Ascending aorta (tissue), 2 donors: ENCODE data around the gene CALY. TPM values are rescaled to one million over a fixed set of nuclear protein-coding genes. Genes with fewer than 3 reads are reported as not detected.
A peak's percentile ranks its signal among the peaks of the same experiment; 100 is the strongest.

Experiments used
- DNase-seq, 2 donors: peaks; one replicate each; pipeline ENCODE4 v3.0.0-alpha.2; 2019; ENCODE audit warnings: low spot score in 2 of 2
- H3K27ac ChIP-seq, 2 donors: fragments of 200-600 bp; sonication (generic); one replicate each; pipeline ENCODE4 v1.5.1; 2016 to 2017; ENCODE audit warnings: mild to moderate bottlenecking in 1 of 2
- H3K27me3 ChIP-seq: fragments of 200-600 bp; sonication (generic); one replicate; pipeline ENCODE4 v1.5.1; 2017
- H3K36me3 ChIP-seq, 2 donors: fragments of 200-600 bp; sonication (generic); one replicate each; pipeline ENCODE4 v1.5.1; 2016
- H3K4me1 ChIP-seq, 2 donors: fragments of 200-600 bp; sonication (generic); one replicate each; pipeline ENCODE4 v1.5.1; 2016 to 2017; ENCODE audit warnings: mild to moderate bottlenecking in 1 of 2
- H3K4me3 ChIP-seq, 2 donors: fragments of 200-600 bp; sonication (generic); one replicate each; pipeline ENCODE4 v1.5.1; 2016 to 2017; ENCODE audit warnings: mild to moderate bottlenecking in 1 of 2
- H3K9me3 ChIP-seq, 2 donors: fragments of 200-600 bp; sonication (generic); one replicate each; pipeline ENCODE4 v1.5.1; 2016
- CTCF ChIP-seq, 3 experiments: fragments of 200-600 bp in 2 of 3; fragments of 450-650 bp in 1 of 3; sonication (generic) in 2 of 3; IDR thresholded peaks; one replicate each; pipeline ENCODE4 v1.5.1; 2016 to 2019; ENCODE audit warnings: antibody characterized with exemption in 3 of 3, mild to moderate bottlenecking in 1 of 3, moderate library complexity in 1 of 3
- intact Hi-C: fragments of 100-400 bp; cut with DNase I; formaldehyde crosslinking; loops from one replicate; pipeline ENCODE4 v1.15.1; 2023
- total RNA-seq: library from RNA; depleted of rRNA; stranded (reverse); fragments of >200 nt; gene quantifications from one replicate; pipeline ENCODE4 v1.1.0, GENCODE V29; 2016

Gene CALY
- total RNA-seq, 1 donor from 2014 or later = not detected

- Histone ChIP-seq H3K9me3 (no peaks in the 10 kb centered on the region), H3K27me3 (no peaks in the 10 kb centered on the region), H3K27ac (no peak overlapping the region), H3K4me3 (peak overlapping the region in 1 of 2 donors; percentile 49), H3K36me3 (peaks cover 5 to 26% of the 10 kb centered on the region in 2 donors), H3K4me1 (peaks cover 0 to 3% of the 10 kb centered on the region in 2 donors)
- TF ChIP-seq CTCF (IDR thresholded peaks at IDR 0.05) = no peak
- no peak for DNase-seq
- intact Hi-C loops = no loop called here
Observed at GRCh38 chr10:133274751-133275683, 61.7 kb downstream of the CALY start.

Other genes with a start within 250 kb of the CALY start
- not detected for gene ADGRA1, start 249.0 kb downstream of the CALY start, total RNA-seq
- gene KNDC1, start 176.7 kb downstream of the CALY start, total RNA-seq = 0.21 TPM
- gene UTF1, start 106.7 kb downstream of the CALY start, total RNA-seq = not detected
- 1.5 TPM for gene VENTX, start 99.0 kb downstream of the CALY start, total RNA-seq
- 21.4 TPM for gene ADAM8, start 60.0 kb downstream of the CALY start, total RNA-seq
- 72.4 TPM for gene TUBGCP2, start 28.0 kb downstream of the CALY start, total RNA-seq
- 51.8 TPM for gene ZNF511, start 28.0 kb downstream of the CALY start, total RNA-seq
- not detected for gene PRAP1, start 10.5 kb upstream of the CALY start, total RNA-seq
- 38.5 TPM for gene FUOM, start 21.1 kb upstream of the CALY start, total RNA-seq
- 68.0 TPM for gene ECHS1, start 36.5 kb upstream of the CALY start, total RNA-seq
- 1.4 TPM for gene PAOX, start 42.4 kb upstream of the CALY start, total RNA-seq
- gene MTG1, start 57.3 kb upstream of the CALY start, total RNA-seq = 37.8 TPM
- not detected for gene SPRN, start 87.7 kb upstream of the CALY start, total RNA-seq
- 4.8 TPM for gene SCART1, start 117.0 kb upstream of the CALY start, total RNA-seq
- 11.9 TPM for gene CYP2E1, start 190.5 kb upstream of the CALY start, total RNA-seq
- not detected for gene SYCE1, start 228.7 kb upstream of the CALY start, total RNA-seq